Transverse colon (tissue), 3 donors: ENCODE data around the gene CCR5AS.

Experiments used
- POLR2A ChIP-seq: fragments of 450-650 bp; IDR thresholded peaks from one replicate; pipeline ENCODE4 v1.6.1; 2016; ENCODE audit warnings: antibody characterized with exemption, mild to moderate bottlenecking, moderate library complexity
- TF ChIP-seq, protein P1 (sequence below), 5 experiments: fragments of 200-600 bp in 3 of 5; fragments of 450-650 bp in 2 of 5; sonication (generic) in 3 of 5; IDR thresholded peaks; 1 replicate in 2 of 5; 2 replicates in 3 of 5; pipeline ENCODE4 v1.5.1; 2016 to 2017; ENCODE audit warnings: antibody characterized with exemption in 5 of 5, inconsistent platforms in 3 of 5, mild to moderate bottlenecking in 2 of 5, moderate library complexity in 1 of 5

DNA sequence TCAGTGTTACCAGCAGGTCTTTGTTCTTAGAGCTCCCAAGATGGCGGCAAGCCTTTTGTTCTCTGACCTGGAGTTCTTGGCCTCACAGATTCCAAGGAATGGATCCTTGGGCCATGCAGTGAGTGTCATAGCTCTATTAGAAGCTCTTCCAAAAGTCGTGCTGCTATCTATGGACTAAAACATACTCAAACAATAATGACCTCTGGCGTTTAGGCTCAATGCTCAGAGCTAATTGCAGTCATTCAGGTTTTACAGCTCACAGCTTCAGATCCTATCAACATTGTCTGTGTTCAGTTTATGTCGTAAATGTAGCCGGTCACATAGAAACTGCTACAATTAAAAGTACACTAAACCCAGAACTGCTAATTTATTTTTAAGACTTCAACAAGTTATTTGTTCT, 22.4 kb upstream of the CCR5AS start:
- TF ChIP-seq POLR2A: no peak
- TF ChIP-seq, protein P1, sequence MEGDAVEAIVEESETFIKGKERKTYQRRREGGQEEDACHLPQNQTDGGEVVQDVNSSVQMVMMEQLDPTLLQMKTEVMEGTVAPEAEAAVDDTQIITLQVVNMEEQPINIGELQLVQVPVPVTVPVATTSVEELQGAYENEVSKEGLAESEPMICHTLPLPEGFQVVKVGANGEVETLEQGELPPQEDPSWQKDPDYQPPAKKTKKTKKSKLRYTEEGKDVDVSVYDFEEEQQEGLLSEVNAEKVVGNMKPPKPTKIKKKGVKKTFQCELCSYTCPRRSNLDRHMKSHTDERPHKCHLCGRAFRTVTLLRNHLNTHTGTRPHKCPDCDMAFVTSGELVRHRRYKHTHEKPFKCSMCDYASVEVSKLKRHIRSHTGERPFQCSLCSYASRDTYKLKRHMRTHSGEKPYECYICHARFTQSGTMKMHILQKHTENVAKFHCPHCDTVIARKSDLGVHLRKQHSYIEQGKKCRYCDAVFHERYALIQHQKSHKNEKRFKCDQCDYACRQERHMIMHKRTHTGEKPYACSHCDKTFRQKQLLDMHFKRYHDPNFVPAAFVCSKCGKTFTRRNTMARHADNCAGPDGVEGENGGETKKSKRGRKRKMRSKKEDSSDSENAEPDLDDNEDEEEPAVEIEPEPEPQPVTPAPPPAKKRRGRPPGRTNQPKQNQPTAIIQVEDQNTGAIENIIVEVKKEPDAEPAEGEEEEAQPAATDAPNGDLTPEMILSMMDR (IDR thresholded peaks at IDR 0.05): no peak
